Spinal cord (tissue), 10 donors: ENCODE data around the gene AGAP2. TPM values are rescaled to one million over a fixed set of nuclear protein-coding genes. Genes with fewer than 3 reads are reported as not detected.

Experiments used
- DNase-seq, 6 donors: peaks; one replicate each; pipeline versions ENCODE4 v3.0.0 to v3.0.0-alpha.2; 2013 to 2015; ENCODE audit warnings: low spot score in 6 of 6, low read depth in 4 of 6
- H3K27ac ChIP-seq: one replicate; pipeline ENCODE4 v1.5.1; 2013; ENCODE audit warnings: low read depth, low read length, control low read depth
- H3K27me3 ChIP-seq: one replicate; pipeline ENCODE4 v1.6.1; 2013; ENCODE audit warnings: low read length; ENCODE audit not compliant: control insufficient read depth, insufficient read depth
- H3K36me3 ChIP-seq: one replicate; pipeline ENCODE4 v1.6.1; 2013; ENCODE audit warnings: low read length; ENCODE audit not compliant: control insufficient read depth, insufficient read depth
- H3K4me1 ChIP-seq: one replicate; pipeline ENCODE4 v1.6.1; 2013; ENCODE audit warnings: low read length; ENCODE audit not compliant: control insufficient read depth, insufficient read depth
- H3K4me3 ChIP-seq: one replicate; pipeline ENCODE4 v1.5.1; 2013; ENCODE audit warnings: low read depth, low read length, control low read depth
- H3K9me3 ChIP-seq: one replicate; pipeline ENCODE4 v1.6.1; 2013; ENCODE audit warnings: low read length; ENCODE audit not compliant: control insufficient read depth, insufficient read depth
- WGBS: methylation state at CpG from one replicate; pipeline ENCODE4 v1.1.5; 2013; ENCODE audit warnings: missing lambda C conversion rate; ENCODE audit not compliant: insufficient coverage; 5-methylcytosine and 5-hydroxymethylcytosine counted together
- polyA plus RNA-seq, 2 donors: library from polyadenylated mRNA; unstranded; fragments of 120-200 nt; gene quantifications; one replicate each; pipeline ENCODE4 v1.2.1, GENCODE V29; 2013; ENCODE audit not compliant: insufficient read length in 2 of 2
- total RNA-seq, 2 donors: library from RNA; depleted of rRNA in 1 of 2; stranded (reverse); fragments of 120-200 nt in 1 of 2; fragments of >200 nt in 1 of 2; gene quantifications; one replicate each; pipeline versions ENCODE4 v1.2.3 to v1.2.4, GENCODE V29; 2013 to 2014
- donor health status: healthy.

AGAP2 gene
- total and polyA plus RNA-seq, 4 donors, result 13.0 to 120 (median 68.3) TPM

DNA sequence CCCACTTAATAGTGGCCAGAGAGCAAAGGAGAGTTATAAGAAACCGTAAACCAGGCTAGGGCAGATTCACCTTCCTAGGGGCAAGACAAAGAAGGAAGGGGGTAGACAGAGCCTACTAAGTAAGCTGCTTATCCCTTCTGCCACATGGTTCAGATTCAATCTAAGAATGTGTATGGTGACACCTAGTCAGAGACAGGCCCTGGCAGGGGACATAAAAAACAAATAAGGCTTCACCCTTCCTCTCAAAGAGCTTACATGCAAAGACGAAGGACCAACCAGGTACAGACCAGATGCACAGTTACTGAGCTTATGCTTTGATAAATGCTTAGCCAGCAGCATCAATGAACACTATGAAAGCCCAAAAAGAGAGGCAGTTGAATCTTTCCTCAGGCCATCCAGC lies 23.9 kb upstream of the AGAP2 start:
- Histone ChIP-seq H3K27ac (no peak overlapping the region), H3K4me1 (peaks cover 28% of the 10 kb centered on the region), H3K27me3 (peaks cover 47% of the 10 kb centered on the region), H3K9me3 (no peaks in the 10 kb centered on the region), H3K36me3 (peaks cover 28% of the 10 kb centered on the region), H3K4me3 (no peak overlapping the region)
- DNase-seq, result no peak
- WGBS, result 100% methylated on average over 2 of the region's 2 CpGs

DNA sequence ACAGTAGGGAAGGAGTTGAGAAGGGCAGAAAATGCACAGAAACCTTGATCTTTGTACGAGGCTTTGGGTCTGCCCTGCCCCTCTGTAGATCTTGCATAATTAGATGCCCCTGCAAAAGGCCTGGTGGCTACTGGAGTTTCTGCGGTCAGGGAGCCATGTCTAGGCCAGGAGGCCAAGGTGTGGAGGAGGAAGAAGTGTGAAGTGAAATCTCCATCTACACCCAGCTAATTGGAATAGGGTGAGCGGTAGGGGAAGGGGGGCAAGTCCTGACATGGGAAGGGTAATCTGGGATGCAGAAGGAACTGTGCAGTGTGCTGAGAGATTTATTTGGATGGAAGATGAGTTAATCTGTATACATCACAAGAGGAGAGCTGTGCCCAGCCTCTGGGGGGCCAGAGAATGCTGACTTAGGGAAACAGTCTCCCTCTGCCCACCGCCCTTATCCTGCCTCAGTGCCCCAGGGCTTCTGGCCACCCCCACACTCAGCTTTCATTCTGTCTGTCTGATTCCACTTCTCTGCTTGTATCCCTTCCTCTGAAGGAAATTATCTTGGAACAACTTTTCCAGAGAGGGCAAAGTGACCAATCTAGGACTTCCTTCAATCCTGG lies 23.0 kb upstream of the AGAP2 start:
- Histone ChIP-seq H3K36me3 (peaks cover 37% of the 10 kb centered on the region), H3K27ac (no peak overlapping the region), H3K4me1 (peaks cover 25% of the 10 kb centered on the region), H3K27me3 (peaks cover 38% of the 10 kb centered on the region), H3K9me3 (no peaks in the 10 kb centered on the region), H3K4me3 (no peak overlapping the region)
- no peak for DNase-seq
- 87% methylated on average over 3 of the region's 4 CpGs for WGBS

DNA sequence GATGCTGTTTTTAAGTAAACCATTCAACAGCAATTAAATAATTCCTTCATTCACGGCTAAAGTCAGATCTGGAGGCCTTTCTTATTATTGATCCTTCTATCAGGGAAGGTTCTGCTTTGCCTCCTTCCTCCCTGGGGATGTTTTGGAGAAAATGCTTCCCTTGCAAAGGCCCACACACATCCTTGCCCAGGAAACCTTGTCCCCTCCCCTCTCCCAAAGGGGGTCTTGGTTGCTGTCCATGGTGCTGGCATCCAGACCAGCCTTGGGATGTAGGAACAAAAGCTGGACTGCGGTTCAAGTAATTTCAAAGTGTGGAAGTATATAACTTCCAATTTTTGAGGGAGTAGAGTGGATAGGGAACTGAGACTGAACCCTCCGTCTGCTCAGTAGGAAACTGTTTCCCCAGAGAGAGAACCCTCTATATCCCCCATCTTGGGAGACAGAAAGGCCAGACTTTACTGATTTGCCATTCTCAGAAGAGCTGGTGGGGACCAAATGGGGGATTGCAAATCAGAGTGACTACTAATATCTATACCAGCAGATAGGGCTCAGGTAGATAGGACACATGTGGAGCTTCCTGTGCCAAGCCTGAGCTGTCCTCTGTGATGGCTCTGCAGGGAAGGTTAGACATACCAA lies 21.9 kb upstream of the AGAP2 start:
- Histone ChIP-seq H3K27ac (no peak overlapping the region), H3K4me3 (no peak overlapping the region), H3K36me3 (peaks cover 37% of the 10 kb centered on the region), H3K9me3 (no peaks in the 10 kb centered on the region), H3K27me3 (peaks cover 27% of the 10 kb centered on the region), H3K4me1 (peaks cover 20% of the 10 kb centered on the region)
- WGBS, result no CpG with 5 or more reads among the region's 3 CpGs
- DNase-seq, result no peak

DNA sequence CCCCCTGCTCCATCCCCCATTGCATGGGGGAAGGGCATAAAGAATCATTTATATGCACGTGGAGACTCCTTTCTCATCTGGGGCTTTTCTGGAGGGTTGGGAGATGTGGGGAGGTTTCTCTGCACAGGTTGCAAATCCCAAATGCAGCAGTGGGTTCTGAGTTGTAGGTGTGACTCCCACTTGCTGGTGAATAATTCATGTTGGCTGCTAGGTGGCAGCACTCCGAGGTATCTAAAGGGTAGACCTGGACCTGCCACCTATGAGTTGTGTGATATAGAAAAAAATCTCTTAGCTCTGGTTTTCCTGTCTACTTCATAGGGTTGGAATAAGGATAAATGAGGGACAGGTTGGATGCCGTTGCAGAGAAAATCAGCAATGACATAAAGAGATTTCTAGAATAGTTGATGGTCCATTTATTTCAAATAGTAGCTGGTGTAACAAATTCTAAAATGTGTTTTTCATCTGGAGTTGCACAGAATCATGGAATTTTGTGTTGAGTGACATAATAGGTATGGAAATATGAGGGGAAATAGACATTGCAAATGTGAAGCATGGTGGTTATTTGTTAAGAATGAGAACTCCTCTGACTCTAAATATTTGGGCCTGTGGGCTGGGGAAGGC lies 20.9 kb upstream of the AGAP2 start:
- DNase-seq, result peak in 1 of 6 donors; percentile 68
- no peak overlapping the region for H3K4me3 ChIP-seq
- no peaks in the 10 kb centered on the region for H3K9me3 ChIP-seq
- WGBS, result 31% methylated on average over 3 of the region's 3 CpGs
- H3K36me3 ChIP-seq, result peaks cover 37% of the 10 kb centered on the region
- H3K27ac ChIP-seq, result no peak overlapping the region
- H3K27me3 ChIP-seq, result peaks cover 18% of the 10 kb centered on the region
- H3K4me1 ChIP-seq, result peaks cover 13% of the 10 kb centered on the region

DNA sequence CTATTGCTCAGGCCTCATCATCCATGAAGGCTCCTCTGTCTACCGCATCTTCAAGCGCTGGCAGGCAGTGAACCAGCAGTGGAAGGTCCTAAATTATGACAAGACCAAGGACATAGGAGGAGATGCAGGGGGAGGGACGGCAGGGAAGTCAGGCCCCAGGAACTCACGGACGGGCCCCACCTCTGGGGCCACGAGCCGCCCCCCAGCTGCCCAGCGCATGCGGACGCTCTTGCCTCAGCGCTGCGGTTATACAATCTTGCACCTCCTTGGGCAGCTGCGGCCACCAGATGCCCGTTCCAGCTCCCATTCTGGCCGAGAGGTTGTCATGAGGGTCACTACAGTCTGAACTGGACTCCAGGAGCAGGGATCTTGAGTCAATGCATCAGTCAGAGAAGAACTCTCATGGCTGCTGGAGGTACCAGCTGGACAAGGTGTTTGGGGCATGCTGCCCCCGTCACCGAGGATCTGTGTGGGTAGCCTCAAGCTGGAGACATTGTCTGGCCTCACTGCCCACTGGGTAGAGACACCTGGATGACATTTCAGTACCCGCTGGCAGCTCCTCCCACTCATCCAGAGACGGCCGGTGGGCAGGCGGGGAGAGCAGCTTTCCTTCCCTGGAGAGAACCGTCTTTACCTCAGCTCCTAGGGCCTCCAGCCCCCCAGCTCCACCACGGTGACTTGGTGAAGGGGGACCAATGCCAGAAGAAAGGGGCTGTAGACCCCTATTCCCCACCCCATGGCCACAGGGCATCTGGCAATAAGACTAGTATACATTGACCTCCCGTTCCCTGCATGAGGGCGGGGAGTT lies 20.2 kb upstream of the AGAP2 start:
- 92% methylated on average over 23 of the region's 25 CpGs for WGBS
- Histone ChIP-seq H3K4me3 (no peak overlapping the region), H3K9me3 (no peaks in the 10 kb centered on the region), H3K4me1 (peaks cover 14% of the 10 kb centered on the region), H3K36me3 (peaks cover 37% of the 10 kb centered on the region), H3K27ac (no peak overlapping the region), H3K27me3 (peaks cover 10% of the 10 kb centered on the region)
- no peak for DNase-seq

DNA sequence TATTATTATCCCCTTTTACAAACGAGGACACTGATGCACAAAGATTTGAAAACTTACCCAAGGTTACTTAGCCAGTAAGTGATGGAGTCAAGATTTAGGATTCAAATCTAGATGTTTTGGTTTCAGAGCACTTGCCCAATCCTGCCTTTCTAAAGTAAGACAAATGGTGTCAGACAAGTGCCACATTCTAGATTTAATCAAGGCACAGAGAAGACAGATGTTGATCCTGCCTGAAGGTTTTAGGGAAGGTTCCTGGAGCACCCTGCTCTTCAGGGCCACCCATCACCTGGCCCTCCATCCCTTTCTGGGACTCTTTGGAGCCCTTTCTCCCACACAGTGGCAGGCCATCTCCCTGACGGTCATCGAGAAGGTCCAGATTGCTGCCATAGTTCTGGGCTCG lies 19.2 kb upstream of the AGAP2 start:
- H3K36me3 ChIP-seq, result peaks cover 37% of the 10 kb centered on the region
- H3K27me3 ChIP-seq, result peaks cover 2% of the 10 kb centered on the region
- H3K4me1 ChIP-seq, result peaks cover 14% of the 10 kb centered on the region
- DNase-seq, result no peak
- H3K4me3 ChIP-seq, result no peak overlapping the region
- H3K9me3 ChIP-seq, result no peaks in the 10 kb centered on the region
- no peak overlapping the region for H3K27ac ChIP-seq
- 94% methylated on average over 3 of the region's 4 CpGs for WGBS

DNA sequence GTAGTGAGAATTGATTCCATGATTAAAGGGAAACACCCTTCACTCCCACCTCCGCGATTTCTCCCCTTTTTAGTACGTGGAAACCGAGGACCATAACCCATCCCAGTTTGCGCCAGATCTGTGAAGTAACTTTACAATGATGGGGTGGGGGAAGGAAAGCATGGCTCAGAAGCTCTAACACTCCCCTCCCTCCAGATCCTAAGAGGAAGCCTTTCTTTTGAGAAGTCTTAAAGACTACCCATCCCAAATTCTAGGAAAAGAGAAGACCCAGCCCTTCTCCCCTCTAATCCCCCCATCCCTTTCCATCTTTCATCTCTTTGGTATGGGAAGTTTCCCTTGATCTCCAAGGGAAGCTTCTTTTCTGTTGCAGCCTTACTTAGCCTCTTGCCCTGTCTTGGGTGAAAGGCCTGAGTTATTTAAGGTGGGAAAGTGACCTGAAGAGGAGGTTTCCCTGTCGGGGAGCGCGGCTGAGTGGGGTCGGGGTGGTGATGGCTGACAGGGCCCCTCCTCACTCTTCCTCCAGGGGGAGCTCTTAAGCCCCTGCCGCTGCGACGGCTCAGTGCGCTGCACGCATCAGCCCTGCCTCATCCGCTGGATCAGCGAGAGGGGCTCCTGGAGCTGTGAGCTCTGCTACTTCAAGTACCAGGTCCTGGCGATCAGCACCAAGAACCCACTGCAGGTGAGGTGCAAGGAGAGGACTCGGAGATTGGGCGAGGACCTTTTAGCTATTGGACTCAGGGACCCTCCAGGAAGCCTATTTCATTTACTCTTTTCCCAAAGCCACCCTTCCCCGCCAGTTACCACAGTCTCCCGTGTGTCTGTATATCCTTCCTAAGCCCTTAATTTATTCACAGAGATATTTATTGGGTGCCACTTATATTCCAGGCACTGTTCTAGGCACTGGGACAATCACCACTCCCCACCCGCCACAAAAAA lies 18.1 kb upstream of the AGAP2 start:
- Histone ChIP-seq H3K9me3 (no peaks in the 10 kb centered on the region), H3K27ac (no peak overlapping the region), H3K36me3 (peaks cover 34% of the 10 kb centered on the region), H3K4me3 (peak overlapping the region; percentile 46), H3K27me3 (no peaks in the 10 kb centered on the region), H3K4me1 (peaks cover 14% of the 10 kb centered on the region)
- DNase-seq, result no peak
- 15% methylated on average over 11 of the region's 22 CpGs for WGBS

DNA sequence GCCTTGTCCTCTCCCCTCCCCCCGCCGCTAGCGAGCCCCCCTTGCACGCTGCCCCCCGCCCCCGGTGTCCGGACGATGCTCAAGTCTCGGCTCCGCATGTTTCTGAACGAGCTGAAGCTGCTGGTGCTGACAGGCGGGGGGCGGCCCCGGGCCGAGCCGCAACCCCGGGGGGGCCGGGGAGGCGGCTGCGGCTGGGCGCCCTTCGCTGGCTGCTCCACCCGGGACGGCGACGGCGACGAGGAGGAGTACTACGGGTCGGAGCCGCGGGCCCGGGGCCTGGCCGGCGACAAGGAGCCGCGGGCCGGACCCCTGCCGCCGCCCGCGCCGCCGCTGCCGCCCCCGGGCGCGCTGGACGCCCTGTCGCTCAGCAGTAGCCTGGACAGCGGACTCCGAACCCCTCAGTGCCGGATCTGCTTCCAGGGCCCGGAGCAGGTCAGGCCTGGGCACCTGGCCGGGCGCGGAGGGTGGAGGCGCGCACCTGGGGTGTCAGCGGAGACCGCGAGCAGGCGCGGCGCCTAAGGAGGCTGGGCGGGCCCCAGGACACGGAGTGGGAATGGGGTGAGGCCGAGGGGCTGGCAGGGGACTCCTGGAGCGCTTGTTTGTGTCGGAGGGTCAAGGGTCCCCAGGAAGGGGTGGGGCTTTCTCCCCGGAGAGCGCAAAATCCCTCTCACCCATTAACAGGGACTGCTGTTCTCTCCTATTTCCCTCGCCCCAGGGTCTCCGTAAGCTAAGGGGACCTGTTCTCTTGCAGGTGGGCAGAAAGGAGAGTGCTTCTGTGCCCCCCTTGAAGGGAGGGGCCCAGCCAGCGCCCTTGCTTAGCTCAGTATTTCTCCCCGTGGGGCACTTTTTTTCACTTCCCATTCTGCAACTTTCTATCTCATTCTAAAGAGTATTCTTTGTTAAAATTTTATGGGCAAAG lies 17.2 kb upstream of the AGAP2 start:
- H3K9me3 ChIP-seq, result no peaks in the 10 kb centered on the region
- no peak overlapping the region for H3K27ac ChIP-seq
- H3K36me3 ChIP-seq, result peaks cover 30% of the 10 kb centered on the region
- peak in 2 of 6 donors; percentile 41 to 43 for DNase-seq
- H3K4me3 ChIP-seq, result peak overlapping the region; percentile 46
- H3K4me1 ChIP-seq, result peaks cover 23% of the 10 kb centered on the region
- no peaks in the 10 kb centered on the region for H3K27me3 ChIP-seq
- WGBS, result under 1% methylated on average over 65 of the region's 76 CpGs
